Glomerular visceral epithelial cell (primary cell): ENCODE measurements around the gene UBE2H.
A peak's percentile ranks its signal among the peaks of the same experiment; 100 is the strongest.
"Not testable (repeated sequence)": the region's sequence is repeated elsewhere in the genome, so short reads cannot be mapped to it uniquely, and the experiment has no call there.

Experiments used
- DNase-seq: peaks from one replicate; pipeline ENCODE4 v3.0.0-alpha.2; 2016; ENCODE audit errors: extremely low spot score

Gene UBE2H

GRCh38 chr7:129874722-129875121 lies 78.0 kb downstream of the UBE2H start:
- DNase-seq, result no peak

GRCh38 chr7:129872054-129872453 lies 80.7 kb downstream of the UBE2H start:
- no peak for DNase-seq

- DNase-seq, result no peak
These were observed 82.1 kb downstream of the UBE2H start for GRCh38 chr7:129870668-129871067.

GRCh38 chr7:129866251-129866650 lies 86.5 kb downstream of the UBE2H start:
- DNase-seq, result no peak

GRCh38 chr7:129865925-129866201 lies 86.9 kb downstream of the UBE2H start:
- DNase-seq, result no peak

- DNase-seq, result peak; percentile 33
These were observed 87.5 kb downstream of the UBE2H start for GRCh38 chr7:129865093-129865924.

- not testable (repeated sequence) for DNase-seq
These were observed 88.1 kb downstream of the UBE2H start for GRCh38 chr7:129864676-129865075.

- no peak for DNase-seq
These were observed 88.7 kb downstream of the UBE2H start for GRCh38 chr7:129864042-129864441.

- no peak for DNase-seq
These were observed 90.1 kb downstream of the UBE2H start for GRCh38 chr7:129862682-129863081.

- DNase-seq, result not testable (repeated sequence)
These were observed 92.0 kb downstream of the UBE2H start for GRCh38 chr7:129860784-129861183.

- DNase-seq, result no peak
These were observed 93.6 kb downstream of the UBE2H start for GRCh38 chr7:129859183-129859582.

GRCh38 chr7:129858490-129858889 lies 94.3 kb downstream of the UBE2H start:
- no peak for DNase-seq

GRCh38 chr7:129857313-129857712 lies 95.4 kb downstream of the UBE2H start:
- no peak for DNase-seq

GRCh38 chr7:129855935-129856717 lies 96.6 kb downstream of the UBE2H start:
- no peak for DNase-seq

- DNase-seq, result no peak
These were observed 97.5 kb downstream of the UBE2H start for GRCh38 chr7:129855234-129855673.

- no peak for DNase-seq
These were observed 98.4 kb downstream of the UBE2H start for GRCh38 chr7:129854401-129854800.

GRCh38 chr7:129853661-129854268 lies 99.0 kb downstream of the UBE2H start:
- DNase-seq, result no peak

- no peak for DNase-seq
These were observed 101.0 kb downstream of the UBE2H start for GRCh38 chr7:129851809-129852208.

GRCh38 chr7:129851174-129851573 lies 101.6 kb downstream of the UBE2H start:
- DNase-seq, result no peak

- no peak for DNase-seq
These were observed 104.3 kb downstream of the UBE2H start for GRCh38 chr7:129848436-129848835.

- DNase-seq, result peak; percentile 64
These were observed 106.8 kb downstream of the UBE2H start for GRCh38 chr7:129845972-129846327.

- DNase-seq, result peak; percentile 68
These were observed 107.4 kb downstream of the UBE2H start for GRCh38 chr7:129845178-129845971.
